ENCODE results near the gene SHROOM3.

The SHROOM3 gene

DNA sequence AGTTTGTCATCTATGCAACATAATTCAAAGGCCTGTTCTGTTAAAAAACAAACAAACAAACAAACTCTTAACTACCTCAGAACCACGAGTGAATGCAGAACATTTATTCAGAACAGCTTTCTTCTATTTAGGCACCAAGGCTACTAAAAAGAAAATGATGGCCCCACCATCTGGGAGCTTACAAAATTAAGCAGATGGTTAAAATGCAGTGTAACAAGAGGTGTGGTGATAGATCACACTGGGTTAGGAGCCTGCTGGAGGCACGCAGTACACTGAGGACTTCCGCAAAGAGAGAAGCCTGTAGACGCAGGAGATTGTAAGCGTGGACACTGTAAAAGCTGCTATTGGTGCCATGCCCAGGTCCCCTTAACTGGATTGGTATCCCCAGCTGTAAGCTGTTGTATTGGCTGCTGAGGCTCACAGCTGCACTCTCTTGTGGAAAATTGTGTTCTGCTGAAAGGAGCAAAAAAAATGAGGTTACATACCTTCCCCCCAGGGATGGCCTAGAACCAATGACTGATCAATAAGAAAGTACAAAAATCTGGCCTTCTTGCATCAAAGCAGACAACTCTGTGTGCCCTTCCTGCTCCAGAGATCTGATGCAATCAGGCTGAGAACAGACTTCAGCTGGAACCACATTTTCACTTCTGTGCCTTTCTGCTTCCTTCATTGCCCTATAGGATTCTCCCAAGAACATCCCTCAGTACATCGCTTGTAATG lies 60.0 kb downstream of the SHROOM3 start:
- no peak for DNase-seq

- DNase-seq = no peak
These were observed 63.5 kb downstream of the SHROOM3 start for GRCh38 chr4:76498550-76498949.

DNA sequence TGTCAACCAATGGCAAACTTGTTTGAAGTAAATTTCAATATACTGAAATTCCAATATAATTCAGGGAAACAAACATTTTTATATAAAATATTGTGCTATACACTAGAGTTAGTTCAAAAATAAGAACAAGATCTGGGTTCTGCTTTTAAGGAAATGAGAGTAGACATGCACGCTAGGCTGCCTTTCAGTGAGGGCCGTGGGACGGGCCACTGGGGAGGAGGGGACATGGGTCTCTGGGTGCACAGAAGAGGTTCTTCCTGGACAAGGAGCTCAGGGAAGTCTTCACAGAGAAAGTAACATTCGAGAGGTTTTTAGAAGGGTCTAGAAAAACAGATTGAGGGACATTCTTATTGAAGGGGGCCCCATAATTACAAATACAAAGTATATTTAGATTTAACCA lies 64.4 kb downstream of the SHROOM3 start:
- DNase-seq = no peak

GRCh38 chr4:76502886-76503285 lies 67.9 kb downstream of the SHROOM3 start:
- no peak for DNase-seq

DNA sequence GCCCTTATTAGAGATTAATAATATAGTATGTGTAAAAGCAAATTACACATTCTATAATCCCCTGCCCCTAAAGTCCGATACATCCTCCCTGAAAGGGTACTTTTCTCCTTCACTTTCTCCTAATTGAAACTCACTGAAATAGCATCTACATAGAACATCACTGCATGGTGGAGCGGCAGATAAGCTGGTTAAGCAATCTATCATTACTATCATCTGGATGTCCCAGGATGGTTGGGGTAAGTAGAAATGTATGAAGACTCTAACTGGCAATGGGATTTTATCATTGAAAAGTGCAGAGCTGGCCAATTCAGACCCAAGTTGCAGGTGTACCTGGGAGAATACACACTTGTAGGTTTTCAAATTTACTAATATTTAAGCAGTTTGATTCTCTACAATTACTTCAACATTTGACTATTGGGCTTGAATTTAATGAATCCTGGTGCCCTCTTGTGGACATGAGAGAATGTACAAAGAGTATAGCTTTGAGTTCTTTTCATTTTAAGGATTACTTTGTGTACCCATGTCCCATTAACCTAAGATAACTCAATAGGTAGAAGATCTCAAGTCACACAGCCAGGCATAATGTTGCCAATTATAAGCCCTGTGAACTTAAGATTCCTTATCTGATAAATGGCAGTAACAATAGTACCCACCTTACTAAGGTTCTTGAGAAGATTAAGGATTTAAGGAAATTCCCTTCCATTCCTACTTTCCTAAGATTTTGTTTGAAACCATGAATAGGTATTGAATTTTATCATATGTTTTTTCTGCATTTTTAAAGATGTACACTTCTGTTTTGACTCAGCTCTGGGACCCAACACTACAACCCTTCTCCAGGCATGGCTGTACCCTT lies 69.8 kb downstream of the SHROOM3 start:
- peak; percentile 31 to 57 for DNase-seq

DNA sequence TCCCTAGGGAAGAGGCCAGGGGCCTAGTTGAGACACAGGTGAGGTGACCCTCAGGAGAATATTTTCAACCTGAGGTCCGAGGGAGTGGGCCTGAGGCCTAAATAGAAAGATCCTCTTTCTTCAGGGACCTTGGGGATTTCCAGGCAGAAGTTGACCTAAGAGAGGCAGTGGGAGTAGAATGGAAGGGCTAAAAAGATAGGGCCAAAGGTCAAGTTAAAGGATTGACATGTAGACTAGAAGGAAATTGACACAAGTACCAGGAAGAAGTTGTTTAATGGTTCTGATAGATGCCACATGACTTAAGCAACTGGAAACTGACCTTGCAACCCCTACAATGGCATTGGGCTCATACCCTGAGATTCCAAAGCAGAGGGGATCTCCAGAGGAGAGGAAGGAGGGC lies 76.9 kb downstream of the SHROOM3 start:
- DNase-seq = peak; percentile 47 to 80

GRCh38 chr4:76513482-76513881 lies 78.5 kb downstream of the SHROOM3 start:
- no peak for DNase-seq

DNA sequence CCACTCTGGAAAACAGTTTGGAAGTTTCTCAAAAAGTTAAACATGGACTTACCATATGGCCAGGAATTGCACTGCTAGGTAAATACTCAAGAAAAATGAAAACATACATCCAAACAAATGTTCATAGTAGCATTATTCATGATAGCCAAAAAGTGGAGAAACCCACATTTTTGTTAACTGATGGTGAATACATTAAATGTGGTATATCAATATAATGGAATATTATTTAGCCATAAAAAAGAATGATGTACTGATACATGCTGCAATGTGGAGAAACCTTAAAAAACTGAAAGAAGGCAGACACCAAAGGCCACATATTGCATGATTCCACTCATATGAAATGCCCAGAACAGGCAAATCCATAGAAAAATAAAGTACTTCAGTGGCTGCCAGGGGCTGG lies 79.1 kb downstream of the SHROOM3 start:
- DNase-seq = no peak

DNA sequence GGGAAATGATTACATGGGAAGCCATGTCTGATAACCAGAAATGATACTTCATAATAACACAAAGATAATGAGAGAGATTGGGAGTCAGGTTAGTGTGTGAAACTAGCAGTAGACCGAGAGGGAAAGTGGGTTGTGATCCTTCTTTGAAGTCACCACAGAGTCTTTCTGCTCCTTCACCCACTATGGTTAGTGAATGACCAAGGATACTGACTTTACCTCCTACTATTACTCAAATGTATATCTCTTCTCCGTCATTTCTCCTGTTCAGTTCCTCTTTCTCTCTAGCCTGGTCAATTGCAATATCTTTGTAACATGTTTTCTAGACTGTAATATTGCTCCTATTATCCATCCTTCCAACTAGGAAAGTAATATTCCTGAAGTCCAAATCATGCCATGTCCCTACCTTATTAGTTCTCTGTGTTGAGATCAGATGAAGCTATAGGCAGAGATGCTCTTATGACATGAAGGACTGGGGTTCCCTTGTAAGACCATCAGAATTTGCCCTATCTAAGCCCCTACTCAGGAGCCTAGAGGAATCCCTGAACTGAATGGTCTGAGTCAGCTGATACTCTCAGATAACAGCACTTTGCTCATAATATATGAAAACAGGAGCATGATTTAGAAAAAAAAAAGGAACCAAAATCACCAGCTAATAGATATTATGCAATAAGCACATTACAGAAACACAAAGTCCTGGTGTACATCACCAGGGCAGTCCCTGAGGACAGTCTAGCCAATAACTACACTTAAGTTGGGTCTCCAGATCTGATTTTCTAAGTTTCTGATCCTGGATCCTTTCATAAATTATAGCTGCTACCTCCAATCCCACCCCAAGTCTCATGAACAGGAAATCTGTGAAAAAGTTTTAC lies 81.2 kb downstream of the SHROOM3 start:
- DNase-seq = peak; percentile 62 to 81

DNA sequence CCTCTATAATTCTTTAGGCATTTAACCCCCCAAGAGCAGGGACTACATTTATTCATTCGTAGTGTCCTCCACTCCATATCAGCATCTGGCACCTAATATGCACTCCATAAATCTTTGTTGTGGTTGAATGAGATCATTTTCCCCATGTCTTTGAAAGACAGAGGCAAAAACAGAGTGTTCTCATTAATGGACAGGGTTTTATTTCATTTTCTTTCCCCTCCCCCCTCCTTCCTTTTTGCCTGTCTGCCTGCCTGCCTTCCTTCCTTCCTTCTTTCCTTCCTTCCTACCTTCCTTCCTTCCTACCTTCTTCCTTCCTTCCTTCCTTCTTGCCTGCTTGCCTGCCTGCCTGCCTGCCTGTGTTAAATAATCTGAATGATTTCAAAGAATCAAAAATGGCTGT lies 83.2 kb downstream of the SHROOM3 start:
- DNase-seq = no peak

DNA sequence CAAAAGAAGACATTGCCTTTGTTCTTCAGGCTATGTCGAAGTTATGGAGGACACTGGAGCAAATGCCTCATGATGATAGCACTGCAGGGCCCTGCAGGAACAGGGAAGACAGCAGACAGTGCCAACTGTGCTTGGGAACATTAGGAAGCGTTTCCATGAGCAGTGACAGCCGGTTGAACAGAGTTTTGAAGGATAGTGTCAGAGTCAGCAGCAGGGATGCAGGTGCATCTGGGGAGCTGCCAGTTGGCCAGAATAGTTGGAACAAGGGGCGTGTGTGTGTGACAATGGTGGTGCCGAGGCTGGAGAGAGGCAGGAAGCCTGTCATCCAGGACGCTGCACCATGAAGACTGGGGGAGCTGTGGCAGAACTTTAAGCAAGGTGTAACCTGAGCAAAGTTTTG lies 88.6 kb downstream of the SHROOM3 start:
- DNase-seq = no peak

DNA sequence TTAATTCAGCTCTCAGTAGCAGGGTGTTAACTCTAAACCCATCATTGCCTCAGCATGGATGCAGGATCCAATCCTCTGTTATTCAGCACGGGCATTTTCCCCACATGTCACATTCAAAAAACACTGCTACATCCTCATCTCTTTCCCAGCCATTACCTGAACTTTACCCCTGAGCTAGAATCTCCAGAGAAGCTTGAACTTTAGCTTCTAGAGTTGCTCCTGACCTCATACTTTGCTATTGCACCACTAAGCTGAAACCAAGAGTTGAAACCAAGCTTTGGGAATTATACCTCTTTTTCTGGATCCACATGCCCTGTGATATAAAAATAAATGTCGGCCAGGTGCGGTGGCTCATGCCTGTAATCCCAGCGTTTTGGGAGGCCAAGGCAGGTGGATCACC lies 90.7 kb downstream of the SHROOM3 start:
- DNase-seq = no peak

GRCh38 chr4:76526585-76526990 lies 91.6 kb downstream of the SHROOM3 start:
- DNase-seq = no peak

DNA sequence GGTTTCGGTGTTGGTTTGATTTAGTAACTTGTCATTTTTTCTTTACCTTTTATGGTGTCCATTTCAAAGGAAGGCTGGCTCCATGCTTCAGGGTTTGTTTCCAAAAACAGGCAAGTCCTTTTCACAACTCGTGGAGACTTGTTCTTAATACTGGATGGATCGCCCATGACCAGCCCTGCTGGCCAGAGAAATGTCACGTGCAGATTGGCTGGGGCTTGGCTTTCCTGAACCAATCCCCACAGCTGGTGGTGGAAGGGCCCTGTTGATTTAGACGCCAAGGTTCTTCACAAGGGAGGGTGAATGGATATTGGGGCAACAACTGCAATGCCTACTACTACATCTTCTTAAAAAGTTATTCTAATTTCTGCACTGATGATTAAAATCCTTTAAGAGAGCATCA lies 92.6 kb downstream of the SHROOM3 start:
- DNase-seq = no peak

- DNase-seq = no peak
These were observed 96.6 kb downstream of the SHROOM3 start for GRCh38 chr4:76531597-76531996.

DNA sequence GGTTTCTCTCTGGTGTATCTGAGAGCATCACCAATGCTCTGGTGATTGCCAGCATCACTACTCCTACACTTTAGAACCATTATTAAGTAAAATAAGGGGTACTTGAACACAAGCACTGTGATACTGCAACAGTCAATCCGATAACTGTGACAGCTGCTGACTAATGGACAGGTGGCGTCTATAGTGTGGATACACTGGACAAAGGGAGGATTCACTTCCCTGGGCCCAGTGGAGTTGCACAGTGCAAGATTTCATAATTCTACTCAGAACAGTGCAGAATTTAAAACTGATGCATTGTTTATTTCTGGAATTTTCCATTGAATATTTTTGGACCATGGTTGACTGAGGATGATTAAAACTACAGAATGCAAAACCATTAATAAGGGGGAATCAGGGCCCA lies 97.8 kb downstream of the SHROOM3 start:
- DNase-seq = no peak

DNA sequence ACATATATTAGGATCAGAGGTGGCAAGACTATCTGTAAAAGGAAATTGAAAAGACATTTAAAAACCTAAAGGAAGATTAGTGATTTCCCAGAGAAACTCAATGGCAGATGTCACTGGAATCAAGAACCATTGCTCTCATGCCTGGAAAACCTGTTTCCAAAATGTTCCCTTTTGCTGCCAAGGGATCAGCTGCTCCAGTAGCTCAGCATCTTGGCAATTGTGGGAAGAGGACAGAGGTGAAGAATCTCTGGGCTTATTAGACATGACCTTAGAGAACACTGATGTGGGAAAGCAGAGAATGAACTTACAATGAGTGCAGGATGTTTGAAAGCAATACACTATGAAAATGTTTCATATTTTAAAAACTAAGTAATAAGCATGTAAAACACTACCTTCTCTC lies 98.3 kb downstream of the SHROOM3 start:
- DNase-seq = no peak

DNA sequence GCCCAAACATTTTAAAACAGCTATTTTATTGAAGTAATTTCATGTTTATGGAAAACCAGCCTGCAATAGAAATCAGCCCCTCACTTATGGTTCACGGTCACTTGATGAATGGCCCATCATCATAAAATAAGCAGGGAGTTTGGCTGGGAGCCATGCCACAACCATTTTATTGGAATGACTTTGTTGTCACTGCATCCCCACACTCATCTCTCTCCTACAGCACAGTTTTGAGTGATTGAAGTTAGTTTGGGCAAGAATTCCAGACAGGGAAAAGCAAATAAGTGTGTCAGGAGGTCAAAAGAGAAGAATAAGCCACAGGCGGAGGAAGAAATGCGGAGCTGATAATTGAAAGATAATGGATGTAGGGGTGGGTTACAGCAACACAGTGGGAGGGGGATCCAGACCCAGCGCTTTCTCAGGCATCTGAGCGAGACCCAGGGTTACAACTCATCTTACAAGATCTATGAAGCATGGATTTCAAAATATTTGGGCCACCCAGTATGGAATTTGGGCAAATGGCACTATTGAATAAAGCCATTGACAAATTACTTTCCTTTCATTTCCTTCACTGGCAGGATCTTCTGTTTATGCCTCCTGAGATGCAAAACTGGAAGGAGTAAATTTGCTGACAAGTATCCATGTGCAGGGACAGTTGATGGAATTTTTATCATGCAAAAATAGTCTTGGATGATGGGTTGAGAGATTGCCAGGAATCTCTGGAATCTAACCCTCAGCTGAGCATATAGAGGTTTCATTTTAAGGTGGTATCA lies 100.8 kb downstream of the SHROOM3 start:
- no peak for DNase-seq

DNA sequence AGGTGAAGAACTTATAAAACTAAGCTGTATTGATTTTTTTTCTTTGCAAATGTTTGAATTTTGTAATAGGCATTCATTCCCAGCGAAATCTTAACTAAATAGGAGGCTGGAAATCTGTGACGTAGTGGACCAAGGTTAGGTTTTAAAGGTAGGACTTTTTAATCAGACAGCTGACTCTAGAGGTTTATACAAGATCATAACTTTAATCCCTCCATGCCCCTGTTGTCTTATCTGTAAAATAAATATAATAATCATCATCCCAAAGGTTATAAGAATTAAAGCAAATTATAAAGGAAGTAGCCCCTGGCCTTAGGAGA lies 101.3 kb downstream of the SHROOM3 start:
- no peak for DNase-seq

GRCh38 chr4:76538296-76538695 lies 103.3 kb downstream of the SHROOM3 start:
- DNase-seq = no peak

- DNase-seq = no peak
These were observed 105.0 kb downstream of the SHROOM3 start for GRCh38 chr4:76539979-76540378.

- no peak for DNase-seq
These were observed 105.5 kb downstream of the SHROOM3 start for GRCh38 chr4:76540486-76540885.

- DNase-seq = no peak
These were observed 108.3 kb downstream of the SHROOM3 start for GRCh38 chr4:76543378-76543777.
